ENCODE results near the gene NDUFAF8. TPM values are rescaled to one million over a fixed set of nuclear protein-coding genes. Genes with fewer than 3 reads are reported as not detected.

Gene NDUFAF8
- total RNA-seq, 2 experiments from 2014 or later = 34.6 to 38.6 TPM

GRCh38 chr17:81282876-81283275 lies 43.8 kb downstream of the NDUFAF8 start:
- no peaks in the 10 kb centered on the region for H3K27me3 ChIP-seq (ENCODE audit: control insufficient read depth in 1 of 2, insufficient read depth in 2 of 2, low read length in 2 of 2)
- ATAC-seq (ENCODE audit: poor library complexity) (no peak), DNase-seq (no peak)
- intact Hi-C loops (cut with DNase I, micrococcal nuclease) = no loop called here
- TF ChIP-seq CTCF (IDR thresholded peaks at IDR 0.05) = no peak
- H3K4me3 Mint-ChIP-seq = no peak overlapping the region
- peaks cover 35% of the 10 kb centered on the region for H3K4me1 Mint-ChIP-seq (ENCODE audit: low read depth)
- POLR2A ChIA-PET = no interaction called here
- H3K27ac ChIP-seq (ENCODE audit: low read depth in 1 of 2, low read length in 2 of 2) = no peak overlapping the region
- H3K9me3 Mint-ChIP-seq = no peaks in the 10 kb centered on the region
- H3K36me3 ChIP-seq (ENCODE audit: insufficient read depth, low read length) = peaks cover 42% of the 10 kb centered on the region
- peaks cover 47% of the 10 kb centered on the region for H3K36me3 Mint-ChIP-seq (ENCODE audit: low read depth)
- H3K27ac Mint-ChIP-seq = no peak overlapping the region
- H3K27me3 Mint-ChIP-seq = no peaks in the 10 kb centered on the region
- no peaks in the 10 kb centered on the region for H3K9me3 ChIP-seq (ENCODE audit: control insufficient read depth in 1 of 2, insufficient read depth in 1 of 2, low read length in 2 of 2)
- peaks cover 42% of the 10 kb centered on the region for H3K4me1 ChIP-seq (ENCODE audit: insufficient read depth, low read length)
- CTCF ChIA-PET = no interaction called here
- no peak overlapping the region for H3K4me3 ChIP-seq (ENCODE audit: low read length)

- CTCF ChIA-PET = interaction anchor here (0.6 to 1.0 kb wide), 2 partner anchors 11 to 1166 kb away, joined by 3 to 4 read pairs; no protein-coding TSS in a partner anchor
These were observed 46.2 kb downstream of the NDUFAF8 start for GRCh38 chr17:81285179-81285878.

DNA sequence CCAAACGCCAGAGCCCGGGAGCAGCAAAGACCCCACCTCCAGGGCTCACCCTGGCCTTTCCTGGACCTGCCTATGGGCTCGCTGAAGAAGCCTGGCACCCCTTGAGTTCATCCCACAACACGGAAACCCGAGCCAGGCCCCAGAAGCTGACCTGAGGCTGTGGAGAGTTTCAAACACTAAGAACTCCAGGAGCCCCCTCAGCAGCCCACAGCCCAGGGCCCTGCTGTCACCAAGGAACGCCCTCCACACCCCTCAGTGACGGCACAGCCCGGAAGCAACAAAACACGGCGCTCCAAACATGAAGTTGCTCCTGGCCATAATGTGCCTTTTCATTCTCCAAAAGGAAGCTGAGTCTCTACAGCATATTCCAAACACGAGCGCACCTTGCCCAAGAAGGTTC lies 46.8 kb downstream of the NDUFAF8 start:
- no peaks in the 10 kb centered on the region for H3K9me3 Mint-ChIP-seq
- H3K27ac ChIP-seq (ENCODE audit: low read depth in 1 of 2, low read length in 2 of 2) = peak overlapping the region; percentile 55 to 76
- ATAC-seq (ENCODE audit: poor library complexity) = no peak

More at GRCh38 chr17:81285179-81285878, 46.2 kb downstream of the NDUFAF8 start:
- Mint-ChIP-seq H3K27ac (peak overlapping the region; percentile 78), H3K36me3 (ENCODE audit: low read depth) (peaks cover 47% of the 10 kb centered on the region), H3K9me3 (no peaks in the 10 kb centered on the region), H3K4me1 (ENCODE audit: low read depth) (peaks cover 50% of the 10 kb centered on the region), H3K4me3 (peak overlapping the region; percentile 86), H3K27me3 (no peaks in the 10 kb centered on the region)
- H3K4me3 ChIP-seq (ENCODE audit: low read length) = peak overlapping the region; percentile 62
- no peaks in the 10 kb centered on the region for H3K9me3 ChIP-seq (ENCODE audit: control insufficient read depth in 1 of 2, insufficient read depth in 1 of 2, low read length in 2 of 2)
- H3K4me1 ChIP-seq (ENCODE audit: insufficient read depth, low read length) = peaks cover 61% of the 10 kb centered on the region
- peak overlapping the region; percentile 55 to 76 for H3K27ac ChIP-seq (ENCODE audit: low read depth in 1 of 2, low read length in 2 of 2)
- H3K36me3 ChIP-seq (ENCODE audit: insufficient read depth, low read length) = peaks cover 47% of the 10 kb centered on the region
- POLR2A ChIA-PET = interaction anchor here (1.0 to 3.1 kb wide), 2 partner anchors 10 to 75 kb away, joined by 3 to 24 read pairs; partner anchors contain the start of gene SLC38A10
- ATAC-seq (ENCODE audit: poor library complexity) (peak; percentile 88), DNase-seq (peak in 12 of 14 experiments; percentile 28 to 81 (median 48))
- no peak for TF ChIP-seq CTCF (IDR thresholded peaks at IDR 0.05)
- intact Hi-C loops (cut with DNase I, micrococcal nuclease) = no loop called here
- H3K27me3 ChIP-seq (ENCODE audit: control insufficient read depth in 1 of 2, insufficient read depth in 2 of 2, low read length in 2 of 2) = no peaks in the 10 kb centered on the region

More for the DNA sequence above, 46.8 kb downstream of the NDUFAF8 start:
- Histone ChIP-seq H3K4me1 (ENCODE audit: insufficient read depth, low read length) (peaks cover 64% of the 10 kb centered on the region), H3K4me3 (ENCODE audit: low read length) (peak overlapping the region; percentile 62), H3K36me3 (ENCODE audit: insufficient read depth, low read length) (peaks cover 46% of the 10 kb centered on the region), H3K9me3 (ENCODE audit: control insufficient read depth in 1 of 2, insufficient read depth in 1 of 2, low read length in 2 of 2) (no peaks in the 10 kb centered on the region), H3K27me3 (ENCODE audit: control insufficient read depth in 1 of 2, insufficient read depth in 2 of 2, low read length in 2 of 2) (no peaks in the 10 kb centered on the region)
- DNase-seq = no peak
- CTCF ChIA-PET = no interaction called here
- no peak for TF ChIP-seq CTCF (IDR thresholded peaks at IDR 0.05)
- Mint-ChIP-seq H3K27me3 (no peaks in the 10 kb centered on the region), H3K4me1 (ENCODE audit: low read depth) (peaks cover 52% of the 10 kb centered on the region), H3K4me3 (peak overlapping the region; percentile 86), H3K27ac (peak overlapping the region; percentile 78), H3K36me3 (ENCODE audit: low read depth) (peaks cover 46% of the 10 kb centered on the region)
- POLR2A ChIA-PET = interaction anchor here (0.6 to 3.1 kb wide), 3 partner anchors 10 to 109 kb away, joined by 3 to 24 read pairs (median 4); partner anchors contain the start of gene SLC38A10
- intact Hi-C loops (cut with DNase I, micrococcal nuclease) = no loop called here

All from CD4-positive, alpha-beta T cell (primary cell).